ENCODE results near the gene SLC22A3.

The SLC22A3 gene

DNA sequence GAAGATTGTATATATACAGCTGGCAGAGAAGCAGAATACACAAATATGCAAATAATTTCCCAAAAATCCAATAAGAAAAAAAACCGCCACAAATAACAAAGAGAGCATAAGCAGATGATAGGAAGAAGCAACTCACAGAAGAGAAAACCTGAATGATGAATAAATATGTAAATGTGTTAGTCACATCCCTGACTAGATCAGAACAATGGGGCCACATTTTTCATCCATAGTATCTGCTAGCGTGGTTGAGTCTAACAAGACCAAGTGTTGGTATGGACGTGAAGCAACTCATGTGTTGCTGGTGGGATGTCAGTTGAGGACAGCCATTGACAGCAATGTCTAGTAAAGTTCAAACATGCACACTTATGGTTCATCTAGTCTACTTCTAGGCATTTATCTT lies 3.9 kb upstream of the SLC22A3 start:
- ChIA-PET POLR2A (ENCODE audit: low non-redundant PET) (no interaction called here), CTCF (no interaction called here)
- no peak for TF ChIP-seq CTCF (conservative IDR thresholded peaks at IDR 0.05; ENCODE audit: low read depth)
- H3K27ac ChIP-seq: no peak overlapping the region
- DNase-seq (ENCODE audit: low spot score): peak; percentile 10

GRCh38 chr6:160347259-160348222 lies 637 bp upstream of the SLC22A3 start:
- DNase-seq (ENCODE audit: low spot score): no peak
- no peak for TF ChIP-seq CTCF (conservative IDR thresholded peaks at IDR 0.05; ENCODE audit: low read depth)
- peak overlapping the region; percentile 69 for H3K27ac ChIP-seq
- ChIA-PET CTCF (interaction anchor here (0.6 kb wide), 1 partner anchor 38 kb away, joined by 3 read pairs; no protein-coding TSS in a partner anchor), POLR2A (ENCODE audit: low non-redundant PET) (no interaction called here)

DNA sequence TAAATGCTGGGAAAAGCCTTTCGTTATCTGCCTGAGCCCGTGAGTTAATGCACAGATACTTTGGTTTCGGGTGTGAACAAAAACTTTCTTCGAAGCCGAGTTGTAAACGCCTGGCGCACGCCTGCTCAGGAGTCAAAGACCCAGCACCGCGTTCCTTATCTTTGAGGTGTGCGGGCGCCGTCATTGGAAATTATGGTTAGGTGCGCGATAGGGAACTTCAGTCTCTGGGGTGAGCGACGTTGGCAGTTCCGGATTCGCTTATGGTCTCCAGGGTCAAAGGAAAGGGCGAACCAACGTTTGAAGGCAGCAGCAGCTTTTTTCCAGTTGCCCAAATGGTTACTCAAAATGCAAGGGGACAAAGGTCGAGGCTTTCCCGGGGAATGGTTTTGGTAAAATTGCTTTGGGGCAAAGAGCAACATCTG lies 853 bp downstream of the SLC22A3 start:
- TF ChIP-seq CTCF (conservative IDR thresholded peaks at IDR 0.05; ENCODE audit: low read depth): no peak
- no peak for DNase-seq (ENCODE audit: low spot score)
- ChIA-PET CTCF (interaction anchor here (0.6 kb wide), 1 partner anchor 83 kb away, joined by 4 read pairs; no protein-coding TSS in a partner anchor), POLR2A (ENCODE audit: low non-redundant PET) (no interaction called here)
- peak overlapping the region; percentile 69 for H3K27ac ChIP-seq

DNA sequence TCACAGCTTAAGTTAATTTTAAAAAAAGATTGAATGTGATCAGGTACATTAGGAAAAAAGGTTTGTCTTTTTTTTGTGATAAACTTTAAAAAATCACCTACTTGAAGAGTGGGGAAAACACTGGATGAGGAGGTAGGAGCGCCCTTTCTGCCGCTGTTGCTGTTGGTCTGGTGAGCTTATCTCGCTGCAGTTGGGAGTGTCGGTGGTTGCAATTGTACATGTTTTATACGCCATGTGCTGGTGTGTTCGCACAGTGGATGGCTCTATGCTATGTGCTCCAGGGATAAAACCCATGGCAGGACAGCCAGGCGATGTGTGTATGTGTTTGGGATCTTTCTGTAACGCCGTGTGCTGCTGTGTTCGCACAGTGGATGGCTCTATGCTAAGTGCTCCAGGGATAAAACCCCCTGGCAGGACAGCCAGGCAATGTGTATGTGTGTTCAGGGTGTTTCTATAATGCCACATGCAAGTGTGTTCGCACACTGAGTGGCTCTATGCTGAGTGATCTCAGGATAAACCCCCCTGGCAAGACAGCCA lies 1.7 kb downstream of the SLC22A3 start:
- ChIA-PET POLR2A (ENCODE audit: low non-redundant PET) (no interaction called here), CTCF (no interaction called here)
- H3K27ac ChIP-seq: no peak overlapping the region
- no peak for DNase-seq (ENCODE audit: low spot score)
- no peak for TF ChIP-seq CTCF (conservative IDR thresholded peaks at IDR 0.05; ENCODE audit: low read depth)

- ChIA-PET POLR2A (ENCODE audit: low non-redundant PET) (no interaction called here), CTCF (no interaction called here)
- DNase-seq (ENCODE audit: low spot score): no peak
- no peak overlapping the region for H3K27ac ChIP-seq
- no peak for TF ChIP-seq CTCF (conservative IDR thresholded peaks at IDR 0.05; ENCODE audit: low read depth)
Observed at GRCh38 chr6:160353950-160354496, 5.8 kb downstream of the SLC22A3 start.

DNA sequence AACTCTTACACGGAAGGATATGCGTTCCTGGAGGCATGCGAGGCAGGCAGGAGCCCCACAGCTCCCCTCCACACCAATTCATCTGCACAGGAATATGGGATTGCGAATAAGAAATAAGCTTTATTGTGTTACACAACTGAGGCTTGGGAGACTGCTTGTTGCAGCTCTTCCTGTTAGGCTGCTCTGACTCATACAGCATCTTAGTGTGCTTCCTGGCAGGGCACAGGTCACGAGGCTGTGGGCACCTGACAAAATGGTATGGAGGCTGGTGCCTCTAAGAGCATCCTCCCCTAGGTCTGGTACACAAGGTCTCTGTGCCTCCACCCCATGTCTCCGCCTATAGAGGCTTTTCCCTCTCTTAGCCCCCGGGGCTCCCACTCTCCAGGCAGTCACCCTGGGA lies 6.8 kb downstream of the SLC22A3 start:
- peak overlapping the region; percentile 65 for H3K27ac ChIP-seq
- peak; percentile 76 for DNase-seq (ENCODE audit: low spot score)
- CTCF ChIA-PET: interaction anchor here (1.5 kb wide), 1 partner anchor 100 kb away, joined by 5 read pairs; no protein-coding TSS in a partner anchor
- no peak for TF ChIP-seq CTCF (conservative IDR thresholded peaks at IDR 0.05; ENCODE audit: low read depth)
- POLR2A ChIA-PET (ENCODE audit: low non-redundant PET): no interaction called here

All from RWPE1 (cell line).